Stimulated activated CD4-positive, alpha-beta T cell treated with anti-CD3 and anti-CD28 coated beads, Interleukin-1b, Interleukin-23, amount 100 ng/mL, for 4 hours (primary cell): ENCODE data around the gene PSMB2.

Experiments used
- DNase-seq, 2 donors: peaks; one replicate each; pipeline ENCODE4 v3.0.0-alpha.2; 2020; ENCODE audit warnings: low read depth in 2 of 2

PSMB2 gene

DNA sequence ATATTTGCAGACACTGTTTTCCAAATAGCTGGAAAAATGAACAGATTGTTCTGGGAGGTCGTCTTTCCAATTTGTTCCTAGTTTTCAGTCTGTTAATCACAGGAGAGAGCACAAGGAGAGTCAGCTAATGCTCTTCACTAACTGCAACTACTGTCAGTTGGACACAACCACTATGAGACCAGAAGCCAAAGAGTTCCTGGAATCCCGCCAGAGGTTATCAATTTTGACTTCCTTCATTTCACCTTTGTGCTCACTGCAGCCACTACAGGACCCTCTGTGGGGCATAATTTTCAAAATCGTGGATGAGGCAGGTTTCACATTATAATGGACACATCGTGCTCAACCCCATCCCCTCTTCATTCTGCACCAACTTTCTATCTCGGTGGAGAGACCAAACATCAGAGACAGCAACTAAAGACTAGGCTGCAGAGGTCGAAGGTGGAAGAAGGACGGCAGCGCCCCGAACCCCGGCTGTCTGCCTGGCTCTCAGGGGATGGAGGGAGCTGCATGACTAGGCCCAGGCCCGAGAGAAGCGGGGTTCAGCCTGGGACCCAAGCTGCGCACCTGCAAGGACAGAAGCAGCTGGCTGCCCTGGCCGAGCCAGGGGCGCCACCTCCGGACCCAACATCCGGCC lies 84.7 kb downstream of the PSMB2 start:
- no peak for DNase-seq

DNA sequence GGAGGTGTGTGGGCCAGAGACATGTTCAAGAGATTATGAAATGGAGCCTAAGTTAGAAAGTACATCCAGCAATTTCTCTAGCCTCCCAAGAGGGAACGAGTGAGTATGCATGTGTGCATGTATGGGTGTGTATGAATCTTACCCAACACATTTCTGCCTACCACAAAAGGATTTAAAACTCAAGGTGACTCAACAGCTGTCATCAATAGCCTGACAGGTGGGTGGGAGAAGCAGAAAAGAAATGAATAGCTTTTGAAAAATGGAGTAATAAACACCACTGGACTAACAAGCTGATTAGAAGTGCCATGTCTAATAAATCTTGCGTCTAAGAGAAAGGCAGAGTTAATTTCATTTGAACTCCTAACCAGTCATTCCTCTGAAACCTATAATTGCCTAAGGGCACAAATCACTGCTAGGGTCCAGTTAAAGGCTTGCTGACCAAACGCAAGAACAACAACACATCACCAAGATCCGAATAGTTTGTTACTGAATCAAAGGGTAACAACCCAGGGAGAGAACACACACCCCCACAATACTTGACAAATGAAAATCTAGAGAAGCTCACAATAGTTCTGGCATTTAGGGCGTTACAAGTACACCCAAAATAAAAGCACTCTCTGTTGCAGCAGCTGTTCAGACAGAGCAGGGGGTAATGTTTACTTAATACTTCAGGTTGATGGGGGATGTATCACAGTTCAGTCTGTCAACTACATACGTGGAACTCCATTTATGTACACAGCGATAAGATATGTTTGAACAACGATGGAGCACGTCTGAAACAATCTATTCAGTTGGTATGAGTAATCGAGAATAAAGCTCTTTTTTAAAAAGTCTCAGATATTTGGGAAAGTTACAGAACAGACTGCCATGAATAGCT lies 85.5 kb downstream of the PSMB2 start:
- DNase-seq: no peak

DNA sequence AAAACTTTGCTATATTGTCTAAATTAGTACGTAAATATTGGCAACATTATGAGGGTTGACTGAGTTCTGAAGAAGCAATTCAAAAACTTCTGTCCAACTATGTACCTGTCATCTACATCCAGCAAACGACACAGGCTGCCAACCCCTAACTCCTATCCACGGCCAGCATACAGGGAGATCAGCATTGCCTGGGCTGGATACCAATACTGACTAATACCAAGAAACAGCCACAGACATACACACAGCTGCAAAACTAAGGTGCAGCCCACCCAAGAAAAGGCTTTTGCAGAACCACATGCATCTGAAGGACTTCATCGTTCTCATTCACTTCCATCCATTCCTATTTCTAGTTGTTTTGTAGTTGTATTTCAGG lies 86.1 kb downstream of the PSMB2 start:
- no peak for DNase-seq

DNA sequence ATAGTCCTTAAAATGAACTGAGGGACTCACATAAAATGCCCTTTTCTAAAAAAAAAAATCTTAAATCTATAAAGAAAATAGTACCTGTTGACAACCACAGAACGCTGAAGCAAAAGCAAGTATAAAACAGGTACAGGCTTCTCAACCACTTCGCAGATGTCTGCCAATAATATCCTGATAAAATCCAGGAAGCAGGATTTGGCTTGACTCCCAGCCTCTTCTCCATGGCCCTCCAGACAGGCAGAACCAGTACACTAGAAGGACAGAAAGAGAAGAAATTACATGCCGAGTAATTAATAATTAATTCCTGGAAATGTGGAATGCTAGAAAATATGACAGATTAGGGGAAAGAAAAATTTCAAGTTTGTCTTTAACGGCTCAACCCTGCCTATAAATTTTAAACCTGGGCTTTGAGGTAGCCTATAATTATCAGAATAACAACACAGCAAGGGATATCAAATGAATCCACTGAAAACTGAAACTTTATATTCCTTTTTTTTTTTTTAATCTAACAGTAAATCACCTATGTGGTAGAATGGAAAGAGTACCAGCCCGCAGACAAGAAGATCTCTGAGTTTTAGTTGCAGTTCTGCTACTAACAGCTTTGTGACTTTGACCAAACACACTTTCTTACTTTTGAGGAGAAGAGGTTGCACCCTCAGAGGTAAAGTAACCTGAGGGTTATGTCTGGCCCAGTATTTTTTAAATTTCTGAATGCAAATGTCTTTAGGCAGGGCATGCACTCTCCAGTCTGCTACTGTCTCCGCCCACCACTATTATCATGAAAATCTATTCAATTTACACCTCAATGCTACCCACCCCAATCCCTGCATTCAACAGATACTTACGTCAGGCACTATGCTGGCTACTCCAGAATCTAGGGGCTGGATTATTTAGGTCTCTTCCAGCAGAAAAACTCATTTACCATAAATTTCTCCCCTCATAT lies 86.8 kb downstream of the PSMB2 start:
- DNase-seq: no peak

DNA sequence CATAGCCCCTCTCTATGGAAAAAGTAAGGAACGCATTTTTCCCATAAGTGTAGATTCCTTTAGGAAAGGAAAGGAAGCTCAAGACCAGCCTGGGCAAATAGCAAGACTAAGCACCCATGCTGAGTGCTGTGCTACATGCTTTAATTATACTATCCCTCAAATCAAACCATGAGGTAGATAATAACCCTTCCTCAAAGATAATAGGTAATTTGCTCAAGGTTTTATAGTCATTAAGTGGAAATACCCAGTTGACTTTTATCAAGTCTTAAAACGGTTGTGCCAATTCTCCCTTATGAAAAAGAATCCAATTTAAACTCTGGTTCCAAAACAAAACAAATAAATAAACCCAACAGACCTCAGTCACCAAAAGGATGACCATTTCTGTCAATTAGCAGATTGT lies 87.5 kb downstream of the PSMB2 start:
- DNase-seq: no peak
